ENCODE results near the gene C2CD2L. TPM values are rescaled to one million over a fixed set of nuclear protein-coding genes. Genes with fewer than 3 reads are reported as not detected.

Gene C2CD2L
- total and polyA plus RNA-seq, 2 donors from 2014 or later = 16.0 to 17.7 TPM

DNA sequence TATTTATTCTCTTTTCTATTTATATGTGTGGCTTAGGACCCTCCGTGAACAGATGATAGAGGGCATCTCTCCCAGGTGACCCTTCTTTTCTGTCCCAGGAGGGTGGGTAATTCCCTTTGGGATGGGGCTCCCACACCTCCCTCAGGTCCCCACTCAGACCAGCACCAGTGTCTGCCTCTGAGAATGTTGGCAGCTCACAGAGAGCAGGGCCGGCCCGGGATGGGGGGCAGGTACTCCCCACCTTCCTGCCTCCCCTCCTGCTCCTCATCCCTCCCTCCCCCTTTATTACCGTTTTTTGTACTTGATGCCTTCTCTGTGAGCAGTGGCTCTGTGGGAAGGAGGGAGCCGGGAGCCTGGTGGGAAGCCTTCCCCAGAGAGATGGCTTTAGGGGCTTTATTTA, 9.5 kb downstream of the C2CD2L start:
- TF ChIP-seq, protein P1, sequence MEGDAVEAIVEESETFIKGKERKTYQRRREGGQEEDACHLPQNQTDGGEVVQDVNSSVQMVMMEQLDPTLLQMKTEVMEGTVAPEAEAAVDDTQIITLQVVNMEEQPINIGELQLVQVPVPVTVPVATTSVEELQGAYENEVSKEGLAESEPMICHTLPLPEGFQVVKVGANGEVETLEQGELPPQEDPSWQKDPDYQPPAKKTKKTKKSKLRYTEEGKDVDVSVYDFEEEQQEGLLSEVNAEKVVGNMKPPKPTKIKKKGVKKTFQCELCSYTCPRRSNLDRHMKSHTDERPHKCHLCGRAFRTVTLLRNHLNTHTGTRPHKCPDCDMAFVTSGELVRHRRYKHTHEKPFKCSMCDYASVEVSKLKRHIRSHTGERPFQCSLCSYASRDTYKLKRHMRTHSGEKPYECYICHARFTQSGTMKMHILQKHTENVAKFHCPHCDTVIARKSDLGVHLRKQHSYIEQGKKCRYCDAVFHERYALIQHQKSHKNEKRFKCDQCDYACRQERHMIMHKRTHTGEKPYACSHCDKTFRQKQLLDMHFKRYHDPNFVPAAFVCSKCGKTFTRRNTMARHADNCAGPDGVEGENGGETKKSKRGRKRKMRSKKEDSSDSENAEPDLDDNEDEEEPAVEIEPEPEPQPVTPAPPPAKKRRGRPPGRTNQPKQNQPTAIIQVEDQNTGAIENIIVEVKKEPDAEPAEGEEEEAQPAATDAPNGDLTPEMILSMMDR (IDR thresholded peaks at IDR 0.05; ENCODE audit: borderline replicate concordance, extremely low read depth, insufficient read depth) = no peak
- peaks cover 0 to 24% (median 16%) of the 10 kb centered on the region in 3 donors for H3K36me3 ChIP-seq (ENCODE audit: control insufficient read depth in 2 of 3, insufficient read depth in 3 of 3, low read length in 3 of 3)
- FAIRE-seq = no peak
- no peak for DNase-seq
- H3K27me3 ChIP-seq (ENCODE audit: control insufficient read depth, insufficient read depth, low read length) = no peaks in the 10 kb centered on the region
- H3K9ac ChIP-seq (ENCODE audit: low read length in 3 of 3) = no peak overlapping the region
- intact Hi-C loops (cut with DNase I) = no loop called here
- no peaks in the 10 kb centered on the region for H3K9me3 ChIP-seq (ENCODE audit: control insufficient read depth in 2 of 3, insufficient read depth in 1 of 3, low read length in 3 of 3)
- H3K4me1 ChIP-seq (ENCODE audit: control insufficient read depth in 2 of 3, insufficient read depth in 2 of 3, low read depth in 1 of 3, low read length in 3 of 3) = peaks cover 2 to 6% (median 4%) of the 10 kb centered on the region in 3 donors
- H3K27ac ChIP-seq (ENCODE audit: low read depth in 2 of 2, low read length in 2 of 2) = no peak overlapping the region
- H3K4me3 ChIP-seq (ENCODE audit: low read length in 3 of 3) = no peak overlapping the region

DNA sequence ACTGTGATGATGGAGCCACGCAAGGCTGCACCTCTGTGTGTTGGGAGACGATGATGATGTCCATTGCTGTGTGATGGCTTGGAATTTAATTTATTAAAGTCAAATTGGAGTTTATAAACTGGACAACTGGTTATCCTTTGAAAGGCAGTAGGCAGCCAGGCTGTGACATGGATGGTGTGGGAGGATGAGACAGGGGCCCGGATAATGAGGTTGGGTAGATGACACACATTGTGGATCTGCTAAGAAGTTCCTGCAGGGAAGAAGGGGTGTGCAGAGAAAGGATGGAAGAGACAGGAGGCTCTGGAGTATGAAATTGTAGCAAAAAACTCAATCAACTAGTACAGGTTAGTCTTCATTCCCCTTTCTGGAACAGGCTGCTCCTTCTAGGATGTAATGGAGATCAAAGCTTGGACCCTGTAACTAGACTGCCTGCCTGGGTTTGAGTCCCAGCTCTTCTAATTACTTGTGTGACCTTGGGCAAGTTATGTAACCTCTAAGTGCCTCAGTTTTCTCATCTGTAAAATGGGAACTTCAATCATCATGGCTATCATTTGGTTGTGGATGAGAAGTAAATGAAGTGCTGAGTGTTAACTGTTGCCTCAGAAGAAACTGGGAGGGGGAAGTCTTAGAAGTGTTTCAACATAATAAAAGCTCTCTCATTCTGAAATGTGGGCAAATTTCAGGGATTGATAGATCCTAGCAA, 10.0 kb downstream of the C2CD2L start:
- no peak overlapping the region for H3K27ac ChIP-seq (ENCODE audit: low read depth in 2 of 2, low read length in 2 of 2)
- no peak for FAIRE-seq

DNA sequence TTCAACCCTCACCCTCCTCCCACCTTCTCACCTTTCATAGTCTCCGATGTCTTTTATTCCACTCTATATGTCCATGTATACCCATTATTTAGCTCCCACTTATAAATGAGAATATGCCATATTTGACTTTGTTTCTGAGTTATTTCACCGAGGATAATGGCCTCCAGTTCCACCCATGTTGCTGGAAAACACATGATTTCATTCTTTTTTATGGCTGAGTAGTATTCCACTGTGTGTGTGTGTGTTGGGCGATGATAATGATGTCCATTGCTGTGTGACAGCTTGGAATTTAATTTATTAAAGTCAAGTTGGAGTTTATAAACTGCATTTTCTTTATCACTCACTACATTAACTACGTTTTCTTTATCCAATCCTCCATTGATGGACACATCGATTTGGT, 11.1 kb downstream of the C2CD2L start:
- Histone ChIP-seq H3K36me3 (ENCODE audit: control insufficient read depth in 2 of 3, insufficient read depth in 3 of 3, low read length in 3 of 3) (peaks cover 0 to 12% (median 9%) of the 10 kb centered on the region in 3 donors), H3K4me1 (ENCODE audit: control insufficient read depth in 2 of 3, insufficient read depth in 2 of 3, low read depth in 1 of 3, low read length in 3 of 3) (peaks cover 2 to 15% (median 11%) of the 10 kb centered on the region in 3 donors), H3K4me3 (ENCODE audit: low read length in 3 of 3) (no peak overlapping the region), H3K9ac (ENCODE audit: low read length in 3 of 3) (no peak overlapping the region), H3K9me3 (ENCODE audit: control insufficient read depth in 2 of 3, insufficient read depth in 1 of 3, low read length in 3 of 3) (no peaks in the 10 kb centered on the region), H3K27me3 (ENCODE audit: control insufficient read depth, insufficient read depth, low read length) (no peaks in the 10 kb centered on the region), H3K27ac (ENCODE audit: low read depth in 2 of 2, low read length in 2 of 2) (no peak overlapping the region)
- no peak for DNase-seq
- FAIRE-seq = no peak
- intact Hi-C loops (cut with DNase I) = no loop called here
- TF ChIP-seq, protein P1 (IDR thresholded peaks at IDR 0.05; ENCODE audit: borderline replicate concordance, extremely low read depth, insufficient read depth) = no peak

More for the DNA sequence above, 10.0 kb downstream of the C2CD2L start:
- Histone ChIP-seq H3K4me3 (ENCODE audit: low read length in 3 of 3) (no peak overlapping the region), H3K9ac (ENCODE audit: low read length in 3 of 3) (no peak overlapping the region), H3K36me3 (ENCODE audit: control insufficient read depth in 2 of 3, insufficient read depth in 3 of 3, low read length in 3 of 3) (peaks cover 0 to 18% (median 15%) of the 10 kb centered on the region in 3 donors), H3K9me3 (ENCODE audit: control insufficient read depth in 2 of 3, insufficient read depth in 1 of 3, low read length in 3 of 3) (no peaks in the 10 kb centered on the region), H3K4me1 (ENCODE audit: control insufficient read depth in 2 of 3, insufficient read depth in 2 of 3, low read depth in 1 of 3, low read length in 3 of 3) (peaks cover 2 to 9% (median 5%) of the 10 kb centered on the region in 3 donors), H3K27me3 (ENCODE audit: control insufficient read depth, insufficient read depth, low read length) (no peaks in the 10 kb centered on the region)
- TF ChIP-seq, protein P1 (IDR thresholded peaks at IDR 0.05; ENCODE audit: borderline replicate concordance, extremely low read depth, insufficient read depth) = no peak
- DNase-seq = no peak
- intact Hi-C loops (cut with DNase I) = no loop called here

All from kidney (tissue), 14 donors.